HG03025 (cell line): Measurements from ENCODE around the gene TCN2.

Source experiments
- ATAC-seq: cut with Tn5 transposase; IDR thresholded peaks from one replicate; pipeline ENCODE4 v1.9.1; 2021; ENCODE audit warnings: mild to moderate bottlenecking, moderate library complexity; ENCODE audit not compliant: unreplicated experiment, low FRiP score

TCN2 gene

DNA sequence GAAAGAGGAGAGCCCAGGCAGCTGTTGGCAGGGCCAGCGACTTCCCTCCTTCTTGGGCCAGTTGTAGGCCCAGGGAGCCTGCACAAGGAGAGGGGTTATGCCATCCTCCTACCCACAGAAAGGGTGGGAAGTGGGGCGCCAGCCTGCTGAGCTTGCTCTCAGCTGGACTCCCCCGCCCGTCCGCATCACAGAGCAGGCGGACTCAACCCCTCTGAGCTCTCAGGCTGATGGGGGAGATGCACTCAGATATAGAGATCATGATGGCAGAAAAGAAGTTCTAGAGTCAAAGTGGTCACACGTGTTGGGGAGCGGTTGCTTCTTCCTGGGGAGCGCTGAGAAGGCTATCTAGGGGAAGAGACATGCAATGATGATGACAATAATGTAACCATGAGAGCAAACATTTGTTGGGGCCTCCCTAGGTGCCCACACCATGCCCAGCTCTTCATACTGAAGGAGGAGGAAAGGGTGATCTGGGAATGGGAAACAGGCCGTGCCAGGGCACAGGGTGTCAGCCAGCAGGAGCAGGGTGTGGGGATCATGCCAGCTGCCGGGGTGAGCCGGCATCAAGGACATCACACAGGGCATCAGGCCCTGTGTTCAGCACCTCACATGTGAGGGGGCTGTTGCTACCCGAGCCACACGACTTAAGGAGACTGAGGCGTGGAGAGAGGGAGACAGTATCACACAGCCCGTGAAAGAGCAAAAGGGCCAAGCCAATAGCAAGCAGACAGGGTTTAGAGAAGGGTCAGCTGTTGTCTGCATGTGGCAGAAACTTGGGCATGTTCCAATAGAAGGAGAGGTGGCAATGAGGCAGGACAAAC, 36.3 kb downstream of the TCN2 start:
- no peak for ATAC-seq

DNA sequence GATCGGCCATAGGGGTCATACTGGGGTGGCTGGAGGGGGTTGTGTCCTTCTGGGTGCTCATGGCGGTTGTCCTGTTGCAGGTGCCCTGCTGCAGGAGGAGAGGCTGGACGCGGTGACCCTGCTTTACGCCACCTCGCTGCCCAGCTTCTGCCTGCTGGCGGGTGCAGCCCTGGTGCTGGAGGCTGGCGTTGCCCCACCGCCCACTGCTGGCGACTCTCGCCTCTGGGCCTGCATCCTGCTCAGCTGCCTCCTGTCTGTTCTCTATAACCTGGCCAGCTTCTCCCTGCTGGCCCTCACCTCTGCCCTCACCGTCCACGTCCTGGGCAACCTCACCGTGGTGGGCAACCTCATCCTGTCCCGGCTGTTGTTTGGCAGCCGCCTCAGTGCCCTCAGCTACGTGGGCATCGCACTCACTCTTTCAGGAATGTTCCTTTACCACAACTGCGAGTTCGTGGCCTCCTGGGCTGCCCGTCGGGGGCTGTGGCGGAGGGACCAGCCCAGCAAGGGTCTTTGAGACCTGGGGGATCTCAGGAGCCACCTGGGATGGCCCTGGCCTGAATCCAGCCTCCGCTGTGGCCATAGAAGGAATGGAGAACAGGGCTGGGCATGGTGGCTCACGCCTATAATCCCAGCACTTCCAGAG, 39.7 kb downstream of the TCN2 start:
- ATAC-seq, result no peak

- no peak for ATAC-seq
Observed at GRCh38 chr22:30647536-30647935, 40.6 kb downstream of the TCN2 start.

DNA sequence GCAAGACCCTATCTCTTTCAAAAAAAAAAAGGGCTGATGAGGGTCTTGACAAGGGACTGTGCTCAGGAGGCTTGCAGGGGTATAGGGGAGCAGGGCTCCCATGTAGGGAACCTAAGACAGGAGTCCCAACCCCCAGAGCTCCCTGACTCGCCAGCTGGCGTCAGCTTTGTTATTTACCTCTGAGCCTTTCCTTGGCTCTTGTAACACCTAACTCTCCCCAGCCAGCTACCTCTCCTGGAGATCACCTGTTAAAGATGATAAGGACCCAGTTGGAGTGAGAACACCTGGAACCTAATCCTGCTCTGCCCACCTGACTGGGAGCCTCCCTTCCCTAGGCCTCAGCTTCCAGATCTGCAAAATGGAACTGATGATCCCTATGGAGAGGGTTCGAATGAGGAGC, 41.9 kb downstream of the TCN2 start:
- ATAC-seq, result no peak

- no peak for ATAC-seq
Observed at GRCh38 chr22:30649430-30650007, 42.5 kb downstream of the TCN2 start.

DNA sequence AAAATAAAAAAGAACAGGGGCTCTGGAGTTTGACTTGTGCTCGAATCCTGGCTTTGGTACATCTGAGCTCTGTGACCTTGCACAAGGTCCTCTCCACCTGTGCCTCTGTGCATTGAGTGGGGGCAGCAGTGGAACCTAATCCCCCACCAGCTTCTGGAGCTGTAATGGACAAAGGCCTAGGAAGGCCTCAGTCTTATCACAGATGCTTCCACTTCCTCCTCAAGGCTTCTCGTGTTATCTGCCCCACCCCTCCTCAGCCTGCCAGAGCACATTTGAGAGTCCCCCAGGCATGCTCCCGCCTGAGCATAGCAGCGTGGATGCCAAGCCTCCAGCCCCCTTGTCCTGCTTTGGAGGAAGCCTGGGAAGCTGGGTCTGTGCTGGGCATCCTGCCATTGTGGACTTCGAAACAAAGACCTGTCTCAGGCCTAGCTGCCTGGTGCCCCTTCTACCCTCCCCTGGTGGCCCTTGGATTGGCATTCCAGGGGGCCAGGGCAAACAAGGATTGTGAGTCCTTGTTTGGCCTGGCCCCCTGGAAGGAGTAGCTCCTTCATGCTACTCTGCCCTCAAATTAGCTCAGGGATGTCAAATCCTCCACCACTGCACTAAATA, 43.6 kb downstream of the TCN2 start:
- ATAC-seq, result no peak

DNA sequence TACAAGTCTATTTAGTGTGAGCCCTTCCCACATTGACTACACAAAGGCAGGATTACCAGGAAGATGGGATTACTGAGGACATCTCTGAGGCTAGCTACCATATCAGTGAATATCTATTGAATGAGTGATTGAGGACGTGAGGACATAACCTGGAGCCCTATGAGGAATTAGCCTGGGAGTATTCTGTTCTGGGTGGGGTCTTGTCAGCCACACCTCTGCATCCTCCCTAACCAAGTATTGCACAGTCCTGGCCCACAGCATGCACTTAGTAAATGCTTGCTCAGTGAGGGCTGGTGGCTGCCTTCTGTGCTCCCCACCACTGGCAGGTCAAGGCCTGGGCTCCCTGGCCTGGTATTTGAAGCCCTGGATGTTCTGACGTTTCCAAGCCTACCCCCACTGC, 45.9 kb downstream of the TCN2 start:
- ATAC-seq, result no peak

- no peak for ATAC-seq
Observed at GRCh38 chr22:30654361-30654760, 47.4 kb downstream of the TCN2 start.

- no peak for ATAC-seq
Observed at GRCh38 chr22:30655532-30655931, 48.6 kb downstream of the TCN2 start.

- ATAC-seq, result no peak
Observed at GRCh38 chr22:30662040-30662439, 55.1 kb downstream of the TCN2 start.

DNA sequence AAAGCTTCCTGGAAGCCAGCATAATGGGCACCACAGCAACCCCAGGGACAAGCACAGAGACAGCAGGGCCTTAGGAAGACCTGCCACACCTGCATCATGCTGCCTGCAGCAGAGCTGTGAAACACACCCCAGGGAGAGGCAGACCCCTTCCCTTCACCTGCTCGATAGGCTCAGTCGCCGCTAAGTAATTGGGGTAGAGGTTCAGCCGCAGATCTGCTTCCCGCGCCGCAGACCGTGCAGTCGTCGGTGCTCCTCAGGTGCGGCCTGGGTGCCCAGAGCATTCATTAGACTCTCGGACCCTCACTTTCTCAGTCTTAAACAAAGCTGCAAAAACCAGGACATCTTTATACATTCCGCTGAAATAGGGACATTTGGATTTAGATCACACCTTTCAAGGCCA, 57.8 kb downstream of the TCN2 start:
- ATAC-seq, result no peak

- no peak for ATAC-seq
Observed at GRCh38 chr22:30665266-30665665, 58.3 kb downstream of the TCN2 start.

- ATAC-seq, result no peak
Observed at GRCh38 chr22:30665786-30666185, 58.8 kb downstream of the TCN2 start.

GRCh38 chr22:30667107-30667493, 60.1 kb downstream of the TCN2 start:
- ATAC-seq, result peak; percentile 9

- ATAC-seq, result peak; percentile 71
Observed at GRCh38 chr22:30667494-30668385, 60.8 kb downstream of the TCN2 start, which contains the start of gene DUSP18. DUSP18 (minus strand) TSS chr22:30667875; CDS start chr22:30664003, 3,872 bp downstream.

DNA sequence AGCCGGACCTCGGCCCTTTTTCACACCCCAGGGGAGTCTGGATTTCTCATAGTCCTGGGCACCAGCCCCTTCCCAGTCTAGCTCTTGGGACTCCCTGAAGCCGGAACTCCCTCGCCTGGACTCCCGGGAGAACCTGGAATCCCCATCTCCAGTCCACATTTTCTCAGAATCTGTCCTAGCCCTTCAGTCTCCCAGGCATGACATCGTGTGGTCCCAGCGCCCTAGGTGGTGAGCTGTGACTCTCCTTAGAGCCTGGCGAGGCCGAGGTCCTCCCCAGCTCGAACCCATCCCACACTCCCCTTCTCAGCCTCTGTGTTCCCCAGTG, 61.4 kb downstream of the TCN2 start:
- ATAC-seq, result no peak

GRCh38 chr22:30671071-30671470, 64.1 kb downstream of the TCN2 start:
- no peak for ATAC-seq

- no peak for ATAC-seq
Observed at GRCh38 chr22:30673136-30673535, 66.2 kb downstream of the TCN2 start.

- no peak for ATAC-seq
Observed at GRCh38 chr22:30674482-30674881, 67.5 kb downstream of the TCN2 start.

DNA sequence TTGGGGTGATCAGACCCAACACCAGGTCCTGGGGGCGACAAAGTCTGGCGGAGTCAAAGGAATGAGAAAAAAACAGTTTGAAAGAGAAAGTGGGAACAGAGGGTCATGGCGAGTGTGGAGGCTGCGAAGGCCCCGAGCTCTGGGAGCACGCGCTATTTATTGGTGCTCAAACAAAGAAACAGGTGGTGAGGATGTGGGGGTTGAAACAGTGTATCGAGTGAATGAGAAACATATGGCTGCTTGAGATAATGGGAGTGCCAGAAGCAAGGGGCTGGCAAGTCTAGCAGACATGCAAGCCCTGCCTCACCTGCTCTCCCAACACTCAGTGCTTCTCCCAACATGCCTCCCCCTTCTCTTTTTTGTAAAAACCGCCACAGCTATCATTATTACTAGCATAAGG, 68.5 kb downstream of the TCN2 start:
- no peak for ATAC-seq
